ENCODE data around the gene PAX2. TPM values are rescaled to one million over a fixed set of nuclear protein-coding genes. Genes with fewer than 3 reads are reported as not detected.

PAX2 gene
- total RNA-seq, 1 donor from 2014 or later: 4.4 TPM

DNA sequence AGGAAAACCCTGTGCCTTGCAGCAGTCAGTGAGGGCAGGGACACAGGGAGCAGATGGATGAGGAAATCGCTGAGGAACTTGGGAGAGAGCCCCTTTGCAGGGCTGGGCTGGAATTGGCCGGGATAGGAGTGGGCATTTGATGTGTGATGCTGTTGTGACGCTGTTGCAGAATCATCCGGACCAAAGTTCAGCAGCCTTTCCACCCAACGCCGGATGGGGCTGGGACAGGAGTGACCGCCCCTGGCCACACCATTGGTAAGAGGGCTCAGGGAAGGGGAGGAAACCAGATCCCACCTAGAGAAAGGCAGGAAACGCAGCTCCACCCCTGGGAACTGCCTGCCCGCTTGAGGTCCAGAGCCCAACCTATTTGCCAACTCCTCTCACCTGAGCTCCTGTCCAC lies 33.9 kb downstream of the PAX2 start:
- no peak for TF ChIP-seq CTCF (conservative IDR thresholded peaks at IDR 0.05)
- H3K4me1 Mint-ChIP-seq (ENCODE audit: unreplicated experiment): peaks cover 12% of the 10 kb centered on the region
- H3K4me3 Mint-ChIP-seq: no peak overlapping the region
- H3K27me3 Mint-ChIP-seq: peaks cover 47% of the 10 kb centered on the region
- no peaks in the 10 kb centered on the region for H3K36me3 Mint-ChIP-seq
- no peaks in the 10 kb centered on the region for H3K9me3 Mint-ChIP-seq
- no peak overlapping the region for H3K27ac Mint-ChIP-seq
- DNase-seq (ENCODE audit: extremely low spot score, unreplicated experiment): no peak

- Mint-ChIP-seq H3K27me3 (peaks cover 48% of the 10 kb centered on the region), H3K27ac (no peak overlapping the region), H3K4me3 (no peak overlapping the region), H3K9me3 (no peaks in the 10 kb centered on the region), H3K36me3 (no peaks in the 10 kb centered on the region), H3K4me1 (ENCODE audit: unreplicated experiment) (peaks cover 8% of the 10 kb centered on the region)
- TF ChIP-seq CTCF (conservative IDR thresholded peaks at IDR 0.05): no peak
- no peak for DNase-seq (ENCODE audit: extremely low spot score, unreplicated experiment)
These were observed 34.9 kb downstream of the PAX2 start for GRCh38 chr10:100780324-100780723.

GRCh38 chr10:100781145-100781665 lies 35.8 kb downstream of the PAX2 start:
- peaks cover 50% of the 10 kb centered on the region for H3K27me3 Mint-ChIP-seq
- H3K4me3 Mint-ChIP-seq: no peak overlapping the region
- DNase-seq (ENCODE audit: extremely low spot score, unreplicated experiment): no peak
- H3K36me3 Mint-ChIP-seq: no peaks in the 10 kb centered on the region
- no peak for TF ChIP-seq CTCF (conservative IDR thresholded peaks at IDR 0.05)
- no peaks in the 10 kb centered on the region for H3K9me3 Mint-ChIP-seq
- no peaks in the 10 kb centered on the region for H3K4me1 Mint-ChIP-seq (ENCODE audit: unreplicated experiment)
- no peak overlapping the region for H3K27ac Mint-ChIP-seq

- Mint-ChIP-seq H3K27ac (no peak overlapping the region), H3K36me3 (no peaks in the 10 kb centered on the region), H3K4me1 (ENCODE audit: unreplicated experiment) (peaks cover 4% of the 10 kb centered on the region), H3K27me3 (peaks cover 54% of the 10 kb centered on the region), H3K9me3 (no peaks in the 10 kb centered on the region), H3K4me3 (no peak overlapping the region)
- no peak for DNase-seq (ENCODE audit: extremely low spot score, unreplicated experiment)
- TF ChIP-seq CTCF (conservative IDR thresholded peaks at IDR 0.05): no peak
These were observed 37.3 kb downstream of the PAX2 start for GRCh38 chr10:100782461-100783244.

- H3K36me3 Mint-ChIP-seq: no peaks in the 10 kb centered on the region
- H3K27ac Mint-ChIP-seq: no peak overlapping the region
- no peak overlapping the region for H3K4me3 Mint-ChIP-seq
- peaks cover 51% of the 10 kb centered on the region for H3K27me3 Mint-ChIP-seq
- H3K4me1 Mint-ChIP-seq (ENCODE audit: unreplicated experiment): peaks cover 11% of the 10 kb centered on the region
- no peak for TF ChIP-seq CTCF (conservative IDR thresholded peaks at IDR 0.05)
- no peak for DNase-seq (ENCODE audit: extremely low spot score, unreplicated experiment)
- H3K9me3 Mint-ChIP-seq: no peaks in the 10 kb centered on the region
These were observed 38.7 kb downstream of the PAX2 start for GRCh38 chr10:100784126-100784525.
